BLaER1 treated with 17β-estradiol and CSF1 and Interleukin-3, amounts not matched to agents 10 nM and 100 nM (cell line): ENCODE results near the gene PPIE.
"Not testable (repeated sequence)": the region's sequence is repeated elsewhere in the genome, so short reads cannot be mapped to it uniquely, and the experiment has no call there.

Experiments
- H3K27ac ChIP-seq, 11 experiments: shearing (Covaris generic); formaldehyde crosslinking; 2 replicates each; pipeline ENCODE4 v1.8.1; 2022
- H3K27me3 ChIP-seq, 11 experiments: shearing (Covaris generic); formaldehyde crosslinking; 2 replicates each; pipeline ENCODE4 v1.8.1; 2022
- H3K36me3 ChIP-seq, 11 experiments: shearing (Covaris generic); formaldehyde crosslinking; 2 replicates each; pipeline ENCODE4 v1.8.1; 2022
- H3K4me1 ChIP-seq, 10 experiments: shearing (Covaris generic); formaldehyde crosslinking; 2 replicates each; pipeline ENCODE4 v1.8.1; 2022
- H3K4me2 ChIP-seq, 11 experiments: shearing (Covaris generic); formaldehyde crosslinking; 2 replicates each; pipeline ENCODE4 v1.8.1; 2022
- H3K4me3 ChIP-seq, 10 experiments: shearing (Covaris generic); formaldehyde crosslinking; 2 replicates each; pipeline ENCODE4 v1.8.1; 2022
- H3K9ac ChIP-seq, 11 experiments: shearing (Covaris generic); formaldehyde crosslinking; 2 replicates each; pipeline ENCODE4 v1.8.1; 2022
- H3K9me3 ChIP-seq, 11 experiments: shearing (Covaris generic); formaldehyde crosslinking; replicated peaks in 1 of 11; 2 replicates each; pipeline ENCODE4 v1.8.1; 2022
- H4K20me1 ChIP-seq, 11 experiments: shearing (Covaris generic); formaldehyde crosslinking; 2 replicates each; pipeline ENCODE4 v1.8.1; 2022
- Cebpa-rat ChIP-seq, 11 experiments: shearing (Covaris generic); IDR thresholded peaks; 2 replicates each; pipeline ENCODE4 v1.8.1; 2022

The PPIE gene

GRCh38 chr1:39758556-39759435 lies 20.1 kb downstream of the PPIE start:
- Histone ChIP-seq H4K20me1 (peaks cover 0 to 5% (median 0%) of the 10 kb centered on the region in 11 experiments; a peak in 1 of 22 replicates), H3K9me3 (no peaks in the 10 kb centered on the region), H3K36me3 (peaks cover 48 to 69% (median 59%) of the 10 kb centered on the region in 11 experiments), H3K4me1 (peaks cover 14 to 24% (median 19%) of the 10 kb centered on the region in 10 experiments), H3K27ac (0 out of 22 replicates have a peak overlapping the region, but pooled peaks of 1 of the 11 experiments have one; percentile 17), H3K27me3 (no peaks in the 10 kb centered on the region), H3K9ac (no peak overlapping the region), H3K4me3 (no peak overlapping the region), H3K4me2 (peak overlapping the region in 1 of 11 experiments; percentile 29; a peak in 1 of 22 replicates)
- TF ChIP-seq Cebpa-rat (IDR thresholded peaks at IDR 0.05), result no peak

GRCh38 chr1:39759436-39759726 lies 20.7 kb downstream of the PPIE start:
- H3K27ac ChIP-seq, result 0 out of 22 replicates have a peak overlapping the region, but pooled peaks of 1 of the 11 experiments have one; percentile 17
- H3K36me3 ChIP-seq, result peaks cover 48 to 63% (median 56%) of the 10 kb centered on the region in 11 experiments
- TF ChIP-seq Cebpa-rat (IDR thresholded peaks at IDR 0.05), result no peak
- no peak overlapping the region for H3K4me3 ChIP-seq
- no peaks in the 10 kb centered on the region for H3K27me3 ChIP-seq
- H3K9me3 ChIP-seq, result no peaks in the 10 kb centered on the region
- H3K4me2 ChIP-seq, result peak overlapping the region in 1 of 11 experiments; percentile 29; a peak in 1 of 22 replicates
- H3K9ac ChIP-seq, result no peak overlapping the region
- peaks cover 0 to 5% (median 0%) of the 10 kb centered on the region in 11 experiments; a peak in 1 of 22 replicates for H4K20me1 ChIP-seq
- peaks cover 8 to 18% (median 13%) of the 10 kb centered on the region in 10 experiments for H3K4me1 ChIP-seq

GRCh38 chr1:39760074-39761008 lies 21.7 kb downstream of the PPIE start:
- Histone ChIP-seq H4K20me1 (peaks cover 0 to 5% (median 0%) of the 10 kb centered on the region in 11 experiments; a peak in 1 of 22 replicates), H3K27me3 (no peaks in the 10 kb centered on the region), H3K4me1 (peaks cover 0 to 8% (median 5%) of the 10 kb centered on the region in 10 experiments; a peak in 13 of 20 replicates), H3K9me3 (no peaks in the 10 kb centered on the region), H3K4me2 (no peak overlapping the region), H3K4me3 (no peak overlapping the region), H3K36me3 (peaks cover 40 to 54% (median 46%) of the 10 kb centered on the region in 11 experiments), H3K27ac (no peak overlapping the region; a peak in 1 of 22 replicates), H3K9ac (no peak overlapping the region)
- TF ChIP-seq Cebpa-rat (IDR thresholded peaks at IDR 0.05), result no peak

- TF ChIP-seq Cebpa-rat (IDR thresholded peaks at IDR 0.05), result no peak
- Histone ChIP-seq H3K27me3 (no peaks in the 10 kb centered on the region), H3K9me3 (no peaks in the 10 kb centered on the region)
Measured at GRCh38 chr1:39761016-39761415, 22.3 kb downstream of the PPIE start.

GRCh38 chr1:39761557-39762260 lies 23.0 kb downstream of the PPIE start:
- no peak overlapping the region for H3K9ac ChIP-seq
- H3K4me3 ChIP-seq, result no peak overlapping the region
- no peak overlapping the region for H3K27ac ChIP-seq
- H3K36me3 ChIP-seq, result peaks cover 29 to 40% (median 33%) of the 10 kb centered on the region in 11 experiments
- peaks cover 0 to 8% (median 0%) of the 10 kb centered on the region in 10 experiments; a peak in 6 of 20 replicates for H3K4me1 ChIP-seq
- H4K20me1 ChIP-seq, result peaks cover 0 to 5% (median 0%) of the 10 kb centered on the region in 11 experiments; a peak in 1 of 22 replicates
- H3K27me3 ChIP-seq, result no peaks in the 10 kb centered on the region
- TF ChIP-seq Cebpa-rat (IDR thresholded peaks at IDR 0.05), result no peak
- H3K4me2 ChIP-seq, result no peak overlapping the region
- no peaks in the 10 kb centered on the region for H3K9me3 ChIP-seq

More at GRCh38 chr1:39761016-39761415, 22.3 kb downstream of the PPIE start:
- H3K9ac ChIP-seq, result no peak overlapping the region
- H3K4me1 ChIP-seq, result peaks cover 0 to 8% (median under 1%) of the 10 kb centered on the region in 10 experiments; a peak in 8 of 20 replicates
- H3K4me3 ChIP-seq, result no peak overlapping the region
- H3K36me3 ChIP-seq, result peaks cover 33 to 47% (median 39%) of the 10 kb centered on the region in 11 experiments
- H3K27ac ChIP-seq, result no peak overlapping the region
- no peak overlapping the region for H3K4me2 ChIP-seq
- H4K20me1 ChIP-seq, result peaks cover 0 to 5% (median 0%) of the 10 kb centered on the region in 11 experiments; a peak in 1 of 22 replicates

GRCh38 chr1:39762550-39763540 lies 24.2 kb downstream of the PPIE start:
- no peak overlapping the region for H3K9ac ChIP-seq
- no peak overlapping the region for H3K27ac ChIP-seq
- peaks cover 17 to 28% (median 22%) of the 10 kb centered on the region in 11 experiments for H3K36me3 ChIP-seq
- peaks cover 0 to 8% (median 0%) of the 10 kb centered on the region in 10 experiments; a peak in 6 of 20 replicates for H3K4me1 ChIP-seq
- H4K20me1 ChIP-seq, result peaks cover 0 to 5% (median 0%) of the 10 kb centered on the region in 11 experiments; a peak in 1 of 22 replicates
- no peak for TF ChIP-seq Cebpa-rat (IDR thresholded peaks at IDR 0.05)
- no peaks in the 10 kb centered on the region for H3K9me3 ChIP-seq
- no peak overlapping the region for H3K4me3 ChIP-seq
- H3K27me3 ChIP-seq, result no peaks in the 10 kb centered on the region
- H3K4me2 ChIP-seq, result no peak overlapping the region

- not testable (repeated sequence) for H3K27me3 ChIP-seq
Measured at GRCh38 chr1:39763619-39764374, 25.1 kb downstream of the PPIE start.

GRCh38 chr1:39764512-39764911 lies 25.8 kb downstream of the PPIE start:
- not testable (repeated sequence) for H3K9ac ChIP-seq, H3K27me3 ChIP-seq, H3K4me3 ChIP-seq, H3K4me1 ChIP-seq, H4K20me1 ChIP-seq, H3K4me2 ChIP-seq, H3K27ac ChIP-seq, H3K9me3 ChIP-seq
- peaks cover under 1 to 12% (median 6%) of the 10 kb centered on the region in 11 experiments; a peak in 11 of 22 replicates for H3K36me3 ChIP-seq

More at GRCh38 chr1:39763619-39764374, 25.1 kb downstream of the PPIE start:
- not testable (repeated sequence) for H3K9ac ChIP-seq, H3K9me3 ChIP-seq, H3K27ac ChIP-seq, H3K4me1 ChIP-seq, H3K4me2 ChIP-seq, H4K20me1 ChIP-seq, H3K4me3 ChIP-seq
- H3K36me3 ChIP-seq, result peaks cover 8 to 19% (median 12%) of the 10 kb centered on the region in 11 experiments; a peak in 18 of 22 replicates

GRCh38 chr1:39766466-39766865 lies 27.8 kb downstream of the PPIE start:
- not testable (repeated sequence) for H3K9ac ChIP-seq, H3K4me3 ChIP-seq, H4K20me1 ChIP-seq, H3K36me3 ChIP-seq, H3K4me2 ChIP-seq, H3K27ac ChIP-seq, H3K4me1 ChIP-seq, H3K9me3 ChIP-seq
- peaks cover 7 to 16% (median 11%) of the 10 kb centered on the region in 11 experiments for H3K27me3 ChIP-seq

GRCh38 chr1:39769502-39769901 lies 30.8 kb downstream of the PPIE start:
- H3K9ac ChIP-seq, result not testable (repeated sequence)

More at GRCh38 chr1:39769502-39769901, 30.8 kb downstream of the PPIE start:
- not testable (repeated sequence) for H4K20me1 ChIP-seq, H3K9me3 ChIP-seq, H3K36me3 ChIP-seq, H3K4me2 ChIP-seq, H3K4me3 ChIP-seq, H3K4me1 ChIP-seq, H3K27ac ChIP-seq
- H3K27me3 ChIP-seq, result peaks cover 7 to 19% (median 12%) of the 10 kb centered on the region in 11 experiments
